Stimulated activated CD4-positive, alpha-beta T cell treated with anti-CD3 and anti-CD28 coated beads, Interleukin-2, amount 100 ng/mL, for 48 hours (primary cell): ENCODE data around the gene SMIM3.
A peak's percentile ranks its signal among the peaks of the same experiment; 100 is the strongest.
"Not testable (repeated sequence)": the region's sequence is repeated elsewhere in the genome, so short reads cannot be mapped to it uniquely, and the experiment has no call there.

Experiments used
- DNase-seq, 2 donors: peaks; one replicate each; pipeline ENCODE4 v3.0.0-alpha.2; 2020

The SMIM3 gene

DNA sequence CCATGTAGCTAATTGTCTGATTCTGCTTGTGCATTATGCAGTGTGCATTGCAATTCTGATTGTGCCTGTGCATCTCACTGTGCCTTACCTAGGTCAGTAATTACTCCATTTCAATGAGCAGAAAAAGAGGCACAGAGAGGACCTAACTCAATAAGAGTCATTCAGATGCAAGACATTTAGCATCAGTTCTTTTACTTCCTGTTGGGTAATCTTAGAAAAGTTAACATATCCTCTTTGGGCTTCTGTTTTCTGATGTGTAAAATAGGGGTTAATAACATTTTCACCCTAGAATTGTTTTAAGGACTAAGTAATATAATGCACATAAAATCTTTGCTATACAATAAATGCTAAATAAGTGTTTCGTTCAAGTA lies 12.8 kb upstream of the SMIM3 start:
- no peak for DNase-seq

DNA sequence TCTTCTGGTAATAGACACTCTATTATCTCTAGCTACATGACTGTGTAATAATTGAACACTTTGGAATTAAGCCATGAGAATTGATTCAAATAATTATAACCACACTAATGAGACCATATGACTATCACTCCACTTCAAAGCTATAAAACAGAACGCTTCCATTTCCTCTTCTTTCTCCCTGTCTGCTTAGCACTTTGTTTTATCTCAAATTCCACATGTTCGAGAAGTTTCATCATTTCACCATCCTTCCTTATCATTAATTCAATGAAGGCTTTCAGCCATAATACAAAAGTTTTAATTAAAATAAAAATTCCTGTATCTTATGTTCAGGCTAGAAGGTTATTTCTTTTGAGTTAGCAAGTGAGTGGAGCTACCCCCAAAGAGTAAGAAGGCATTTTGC lies 12.3 kb upstream of the SMIM3 start:
- DNase-seq, result no peak

- no peak for DNase-seq
Observed at GRCh38 chr5:150771034-150771795, 7.3 kb upstream of the SMIM3 start.

DNA sequence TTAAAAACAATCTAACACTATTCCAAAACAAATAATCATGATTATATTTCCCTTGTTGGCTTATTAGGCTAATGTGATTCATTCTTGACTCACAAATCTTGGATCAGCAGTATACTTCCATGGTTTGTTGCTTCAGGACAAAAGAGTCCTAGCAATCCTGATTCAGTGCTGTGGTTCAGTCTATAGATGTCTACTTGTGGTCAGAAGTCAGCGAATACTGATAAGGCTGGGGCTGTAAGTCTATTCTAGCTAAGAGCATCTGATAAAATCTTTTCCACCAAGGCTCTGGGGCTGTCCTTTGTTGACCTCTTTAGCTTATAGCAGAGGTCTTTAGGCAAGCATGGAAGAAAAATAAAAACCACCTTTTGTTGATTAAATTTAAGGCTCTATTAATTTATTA lies 4.4 kb upstream of the SMIM3 start:
- DNase-seq, result no peak

DNA sequence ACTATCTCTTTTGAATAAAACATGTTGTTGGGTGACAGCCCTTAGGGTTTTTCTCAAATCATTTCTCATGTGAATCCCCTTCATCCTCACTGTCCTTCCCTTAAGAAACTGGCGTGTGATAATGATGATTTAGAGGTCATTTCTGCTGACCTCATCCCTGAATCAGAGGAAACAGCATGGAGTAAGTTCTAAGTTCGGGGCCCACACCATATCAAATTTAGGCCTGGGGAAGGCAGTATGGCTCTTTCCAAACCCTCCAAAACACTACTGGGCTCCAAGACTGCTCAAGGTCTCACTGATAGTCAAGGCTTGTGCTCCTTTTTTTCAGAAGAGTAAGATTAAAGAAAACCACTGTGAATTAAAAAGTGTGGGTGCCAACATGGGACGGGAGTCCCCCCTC lies 872 bp upstream of the SMIM3 start:
- DNase-seq, result no peak

DNA sequence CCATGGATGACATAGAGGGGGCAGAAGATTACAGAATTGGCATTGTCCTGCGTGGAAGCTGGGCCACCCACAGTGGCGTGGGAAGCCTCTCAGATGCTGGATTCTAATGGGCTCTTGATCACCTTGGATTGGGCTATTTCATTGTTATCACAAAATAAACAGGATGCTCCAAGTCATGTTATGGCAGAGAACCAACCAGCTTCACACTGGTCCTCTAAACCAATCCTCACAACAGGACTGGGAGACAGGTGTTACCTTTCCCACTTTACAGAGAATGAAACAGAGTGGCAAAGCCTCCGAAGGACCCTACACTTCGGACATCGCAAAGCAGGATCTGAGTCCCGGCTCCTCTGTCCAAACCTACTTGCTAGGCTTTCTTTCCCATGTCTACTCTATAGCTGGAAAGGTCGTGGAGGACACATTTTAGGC lies 455 bp upstream of the SMIM3 start:
- DNase-seq, result no peak

GRCh38 chr5:150779397-150780186 lies 1.0 kb downstream of the SMIM3 start:
- DNase-seq, result no peak

GRCh38 chr5:150780187-150780692 lies 1.7 kb downstream of the SMIM3 start:
- no peak for DNase-seq

DNA sequence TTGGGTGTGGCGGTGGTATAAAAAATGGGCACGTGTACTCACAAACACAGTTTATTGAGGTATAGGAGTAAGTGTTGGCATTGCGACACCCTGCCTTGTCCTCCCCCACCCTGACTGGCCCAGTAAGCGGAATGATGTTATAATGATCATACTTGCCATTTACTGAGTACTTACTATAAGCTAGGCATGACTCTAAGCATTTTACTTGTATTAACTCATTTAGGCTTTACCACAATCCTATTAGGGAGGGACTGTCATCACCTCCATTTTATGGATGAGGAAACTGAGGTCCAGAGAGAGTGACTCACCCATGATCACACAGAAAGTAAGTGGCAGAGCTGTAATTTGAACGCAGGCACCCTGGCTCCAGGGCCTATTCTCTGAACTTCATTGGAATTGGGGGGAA lies 2.3 kb downstream of the SMIM3 start:
- no peak for DNase-seq

DNA sequence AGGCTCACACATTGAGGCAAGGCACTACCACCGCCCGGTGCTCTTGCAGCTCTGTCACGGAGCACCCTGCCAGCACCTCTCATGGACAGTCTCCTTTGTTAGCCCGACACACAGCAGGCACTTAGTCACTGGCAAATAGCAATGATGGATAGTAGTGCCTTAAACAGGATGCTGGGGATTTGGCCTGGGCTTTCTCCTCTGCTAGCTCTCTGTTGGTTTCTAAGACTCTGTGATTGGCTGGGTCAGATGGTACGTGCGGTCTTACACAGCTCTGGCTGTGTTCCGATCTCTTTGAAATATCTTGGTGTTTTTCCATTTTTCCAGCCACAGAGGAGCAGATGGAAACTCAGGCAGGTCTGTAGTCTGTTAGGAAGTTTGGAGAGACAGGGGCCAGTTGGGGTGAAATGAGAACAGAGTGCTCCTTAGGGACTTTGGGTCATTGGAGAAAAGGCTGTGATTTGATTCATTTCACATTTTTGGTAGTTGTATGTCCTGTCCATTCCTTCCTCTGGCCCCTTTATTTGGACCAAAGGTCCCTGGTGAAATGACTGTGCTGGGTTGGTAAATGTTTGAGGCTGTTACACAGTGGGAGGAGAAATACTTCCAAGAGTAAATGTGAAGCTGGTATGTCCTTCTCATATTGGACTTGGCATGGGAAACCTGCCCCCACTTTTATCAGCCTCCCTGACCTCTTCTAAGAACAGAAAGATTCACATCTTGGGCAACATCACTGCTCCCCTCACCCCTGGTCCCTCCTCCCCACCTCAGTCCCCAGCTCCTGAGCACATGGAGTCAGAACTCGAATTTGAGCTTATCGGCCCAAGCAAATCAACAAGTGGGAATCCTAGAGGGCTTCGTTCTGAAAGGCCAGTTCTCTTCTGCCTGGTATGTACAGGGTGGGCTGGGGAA lies 3.4 kb downstream of the SMIM3 start:
- no peak for DNase-seq

- DNase-seq, result no peak
Observed at GRCh38 chr5:150782850-150783249, 4.3 kb downstream of the SMIM3 start.

- peak in 1 of 2 donors; percentile 36 for DNase-seq
Observed at GRCh38 chr5:150783422-150783928, 4.9 kb downstream of the SMIM3 start.

DNA sequence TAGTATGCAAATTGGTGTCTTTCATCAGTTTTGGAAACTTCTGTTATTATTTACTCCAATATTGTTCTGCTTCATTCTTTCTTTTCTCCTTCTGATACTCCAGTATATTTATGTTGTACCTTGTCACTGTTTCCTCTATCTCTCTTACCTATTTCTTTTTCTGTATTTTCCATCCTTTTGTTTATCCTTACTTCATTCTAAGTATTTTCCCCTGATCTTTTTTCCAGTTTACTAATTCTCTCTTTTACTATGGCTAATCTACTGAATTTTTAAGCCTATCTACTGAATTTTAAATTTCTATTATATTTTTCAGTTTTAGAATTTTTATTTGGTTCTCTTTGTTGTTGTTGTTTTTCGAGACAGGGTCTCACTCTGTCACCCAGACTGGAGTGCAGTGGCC lies 7.4 kb downstream of the SMIM3 start:
- no peak for DNase-seq

GRCh38 chr5:150786876-150787275 lies 8.3 kb downstream of the SMIM3 start:
- DNase-seq, result no peak

- no peak for DNase-seq
Observed at GRCh38 chr5:150787656-150788055, 9.1 kb downstream of the SMIM3 start.

DNA sequence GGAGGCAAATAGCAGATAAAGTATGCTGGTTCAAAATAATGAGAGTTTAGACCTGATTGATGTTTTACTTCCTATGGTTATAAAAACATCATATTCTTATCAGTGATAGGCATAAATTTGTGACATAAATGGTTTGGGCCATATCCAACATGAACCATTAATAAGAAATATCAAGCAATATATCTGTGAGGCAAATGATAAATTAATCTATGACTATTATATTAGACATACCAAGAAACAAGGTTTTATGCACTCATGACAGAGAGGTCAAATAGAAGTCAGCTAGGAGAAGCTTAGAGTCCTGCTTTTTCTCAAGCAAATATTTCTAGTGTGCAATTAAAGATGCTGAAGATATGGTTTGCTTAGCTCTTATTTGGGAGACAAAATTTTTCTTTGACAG lies 10.4 kb downstream of the SMIM3 start:
- DNase-seq, result no peak

- DNase-seq, result no peak
Observed at GRCh38 chr5:150789450-150789849, 10.9 kb downstream of the SMIM3 start.

GRCh38 chr5:150789943-150790611 lies 11.5 kb downstream of the SMIM3 start:
- DNase-seq, result peak; percentile 55 to 59

- no peak for DNase-seq
Observed at GRCh38 chr5:150791536-150791935, 13.0 kb downstream of the SMIM3 start.

DNA sequence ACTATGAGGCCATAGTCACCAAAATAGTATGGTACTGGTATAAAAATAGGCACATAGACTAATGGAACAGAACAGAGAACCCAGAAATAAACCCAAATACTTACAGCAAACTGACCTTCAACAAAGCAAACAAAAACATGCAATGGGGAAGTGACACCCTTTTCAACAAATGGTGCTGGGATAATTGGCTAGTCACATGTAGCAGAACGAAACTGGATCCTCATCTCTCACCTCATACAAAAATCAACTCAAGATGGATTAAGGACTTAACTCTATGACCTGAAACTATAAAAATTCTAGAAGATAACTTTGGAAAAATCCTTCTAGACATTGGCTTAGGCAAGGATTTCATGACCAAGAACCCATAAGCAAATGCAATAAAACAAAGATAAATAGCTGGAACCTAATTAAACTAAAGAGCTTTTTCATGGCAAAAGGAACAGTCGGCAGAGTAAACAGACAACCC lies 14.9 kb downstream of the SMIM3 start:
- DNase-seq, result not testable (repeated sequence)

- DNase-seq, result no peak
Observed at GRCh38 chr5:150794927-150795326, 16.4 kb downstream of the SMIM3 start.

DNA sequence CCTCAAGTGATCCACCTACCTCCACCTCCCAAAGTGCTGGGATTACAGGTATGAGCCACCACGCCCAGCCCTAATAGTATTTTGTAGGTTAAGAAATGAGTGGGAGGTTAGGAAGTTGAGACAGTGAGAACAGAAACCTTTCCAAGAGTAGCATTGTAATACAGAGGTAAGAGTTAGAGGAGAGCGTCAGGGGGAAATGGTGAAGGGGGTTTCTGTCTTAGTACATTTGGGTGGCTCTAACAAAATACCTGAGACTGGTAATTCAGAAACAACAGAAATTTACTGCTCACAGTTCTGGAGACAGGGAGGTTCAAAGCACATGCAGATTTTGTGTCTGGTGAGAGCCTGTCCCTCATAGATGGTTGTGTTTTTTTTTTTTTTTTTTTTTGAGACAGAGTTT lies 18.8 kb downstream of the SMIM3 start:
- DNase-seq, result no peak
